ENCODE measurements around the gene SYTL2.
"Not testable (repeated sequence)": the region's sequence is repeated elsewhere in the genome, so short reads cannot be mapped to it uniquely, and the experiment has no call there.

The SYTL2 gene

DNA sequence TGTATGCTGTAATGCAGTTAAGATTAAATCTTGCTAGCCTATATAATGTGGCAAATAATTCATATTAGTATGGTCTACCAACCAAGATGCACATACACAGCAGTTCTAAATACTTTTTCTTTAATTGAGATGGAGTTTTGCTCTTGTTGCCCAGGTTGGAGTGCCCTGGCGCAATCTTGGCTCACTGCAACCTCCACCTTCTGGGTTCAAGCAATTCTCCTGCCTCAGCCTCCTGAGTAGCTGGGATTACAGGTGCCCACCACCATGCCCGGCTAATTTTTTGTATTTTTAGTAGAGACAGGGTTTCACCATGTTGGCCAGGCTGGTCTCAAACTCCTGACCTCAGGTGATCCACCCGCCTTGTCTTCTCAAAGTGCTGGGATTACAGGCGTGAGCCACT, 156.6 kb downstream of the SYTL2 start:
- not testable (repeated sequence) for H3K27me3 ChIP-seq (ENCODE audit: control insufficient read depth in 1 of 2, insufficient read depth in 2 of 2, low read length in 2 of 2); H3K27ac ChIP-seq (ENCODE audit: low read depth, low read length); H3K9ac ChIP-seq (ENCODE audit: low read length); H3K4me3 ChIP-seq (ENCODE audit: low read depth in 1 of 2, low read length in 2 of 2); H3K9me3 ChIP-seq (ENCODE audit: low read length)
- peaks cover 21% of the 10 kb centered on the region for H3K4me1 ChIP-seq (ENCODE audit: insufficient read depth, low read length)
- H3K36me3 ChIP-seq (ENCODE audit: insufficient read depth, low read length), result peaks cover 22% of the 10 kb centered on the region

DNA sequence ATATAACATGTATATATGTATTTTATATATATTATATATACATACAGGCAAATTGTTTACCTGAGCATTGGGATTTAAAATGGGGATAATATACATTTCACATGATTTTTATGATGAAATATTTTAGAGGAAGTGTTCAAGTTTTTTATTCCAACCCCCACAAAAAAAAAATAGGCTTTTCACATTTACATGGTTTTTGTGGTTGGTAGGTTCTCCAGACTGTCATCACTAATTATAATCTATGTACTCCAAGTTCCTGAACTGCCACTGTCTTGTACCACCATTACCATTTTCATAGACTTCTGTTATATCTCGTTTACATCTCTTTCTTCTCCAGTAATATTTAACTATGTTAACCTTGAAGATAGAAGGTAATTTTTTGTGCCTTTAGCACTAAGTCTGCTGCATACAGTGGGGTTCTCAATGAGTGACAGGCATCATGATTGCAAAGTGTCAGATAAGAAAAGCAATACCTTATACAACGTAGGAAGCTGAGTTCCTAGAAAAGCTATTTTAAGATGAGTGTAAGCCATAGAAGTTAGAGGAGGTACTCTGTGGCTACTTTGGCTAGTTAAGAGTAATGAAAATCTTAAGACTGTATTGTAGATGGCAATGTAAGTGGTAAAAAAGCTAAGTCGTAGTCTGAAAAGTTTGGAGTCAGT, 158.0 kb downstream of the SYTL2 start:
- peaks cover 18% of the 10 kb centered on the region for H3K4me1 ChIP-seq (ENCODE audit: insufficient read depth, low read length)
- peaks cover 22% of the 10 kb centered on the region for H3K36me3 ChIP-seq (ENCODE audit: insufficient read depth, low read length)
- no peaks in the 10 kb centered on the region for H3K27me3 ChIP-seq (ENCODE audit: control insufficient read depth in 1 of 2, insufficient read depth in 2 of 2, low read length in 2 of 2)
- no peaks in the 10 kb centered on the region for H3K9me3 ChIP-seq (ENCODE audit: low read length)
- H3K4me3 ChIP-seq (ENCODE audit: low read depth in 1 of 2, low read length in 2 of 2), result no peak overlapping the region
- no peak overlapping the region for H3K9ac ChIP-seq (ENCODE audit: low read length)
- H3K27ac ChIP-seq (ENCODE audit: low read depth, low read length), result no peak overlapping the region

DNA sequence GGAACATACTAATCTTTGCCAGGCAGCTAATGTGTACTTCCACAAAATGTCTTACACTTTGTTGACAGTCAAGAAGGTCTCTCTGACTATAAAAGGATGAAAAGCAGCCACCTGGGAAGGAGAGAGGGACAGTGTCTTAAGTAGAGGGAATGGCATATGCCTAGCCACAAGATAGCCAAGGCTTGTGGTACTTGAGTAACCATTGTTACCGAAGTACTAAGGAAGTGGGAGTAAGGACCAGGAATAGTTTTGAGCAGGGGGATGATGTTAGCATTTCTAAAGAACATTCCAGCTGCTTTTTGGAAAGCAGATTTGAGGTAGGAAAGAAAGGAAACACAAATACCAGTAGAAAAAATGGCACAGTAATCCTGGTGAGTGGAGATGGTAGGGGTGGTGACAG, 159.8 kb downstream of the SYTL2 start:
- Histone ChIP-seq H3K4me1 (ENCODE audit: insufficient read depth, low read length) (peaks cover 21% of the 10 kb centered on the region), H3K27ac (ENCODE audit: low read depth, low read length) (no peak overlapping the region), H3K9me3 (ENCODE audit: low read length) (no peaks in the 10 kb centered on the region), H3K9ac (ENCODE audit: low read length) (no peak overlapping the region), H3K36me3 (ENCODE audit: insufficient read depth, low read length) (peaks cover 15% of the 10 kb centered on the region), H3K4me3 (ENCODE audit: low read depth in 1 of 2, low read length in 2 of 2) (no peak overlapping the region), H3K27me3 (ENCODE audit: control insufficient read depth in 1 of 2, insufficient read depth in 2 of 2, low read length in 2 of 2) (no peaks in the 10 kb centered on the region)

DNA sequence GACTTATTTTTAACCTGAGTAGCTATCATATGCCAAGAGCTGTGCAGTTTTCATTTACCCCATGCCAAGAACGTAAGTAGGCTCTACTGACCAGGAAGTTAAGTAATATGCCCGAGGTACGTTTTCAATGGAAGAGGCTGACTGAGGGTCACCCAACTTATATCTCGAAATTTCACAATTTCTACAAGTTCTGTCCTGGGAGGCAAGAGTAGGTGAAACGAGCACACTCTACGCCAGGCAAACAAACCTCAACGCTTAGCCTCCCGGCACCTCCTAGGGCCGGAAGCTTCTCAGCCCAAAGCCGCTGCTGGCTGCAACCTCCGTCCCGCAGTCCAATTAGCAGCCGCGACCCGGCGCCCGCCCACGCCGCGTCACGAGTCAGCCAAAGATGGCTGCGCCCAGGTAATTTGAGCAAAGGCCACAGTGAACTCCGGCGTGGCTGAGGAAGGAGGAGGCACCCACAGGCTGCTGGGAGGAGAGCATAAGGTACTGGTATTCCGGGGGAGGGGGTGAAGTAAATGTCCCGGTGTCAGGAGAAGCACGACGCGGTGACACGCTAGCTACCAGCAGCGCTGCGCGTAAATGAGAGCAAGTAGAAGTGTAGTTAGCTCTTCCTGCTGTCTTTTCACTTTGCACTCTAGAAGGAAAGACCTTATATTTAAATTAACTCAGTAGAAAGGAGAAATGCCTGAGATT, 163.2 kb downstream of the SYTL2 start, which contains the start of gene TMEM126A:
Gene TMEM126A (plus strand): TSS at position 364 of the 696 bp plus-strand sequence. CDS start 2,289 bp downstream, outside the sequence.
- Histone ChIP-seq H3K4me1 (ENCODE audit: insufficient read depth, low read length) (peaks cover 21% of the 10 kb centered on the region), H3K36me3 (ENCODE audit: insufficient read depth, low read length) (peaks cover 7% of the 10 kb centered on the region), H3K9ac (ENCODE audit: low read length) (peak within 1 kb of the TSS; percentile 76), H3K27me3 (ENCODE audit: control insufficient read depth in 1 of 2, insufficient read depth in 2 of 2, low read length in 2 of 2) (no peaks in the 10 kb centered on the region), H3K27ac (ENCODE audit: low read depth, low read length) (peak within 1 kb of the TSS; percentile 54), H3K4me3 (ENCODE audit: low read depth in 1 of 2, low read length in 2 of 2) (peak within 1 kb of the TSS; percentile 71 to 83), H3K9me3 (ENCODE audit: low read length) (no peaks in the 10 kb centered on the region)

DNA sequence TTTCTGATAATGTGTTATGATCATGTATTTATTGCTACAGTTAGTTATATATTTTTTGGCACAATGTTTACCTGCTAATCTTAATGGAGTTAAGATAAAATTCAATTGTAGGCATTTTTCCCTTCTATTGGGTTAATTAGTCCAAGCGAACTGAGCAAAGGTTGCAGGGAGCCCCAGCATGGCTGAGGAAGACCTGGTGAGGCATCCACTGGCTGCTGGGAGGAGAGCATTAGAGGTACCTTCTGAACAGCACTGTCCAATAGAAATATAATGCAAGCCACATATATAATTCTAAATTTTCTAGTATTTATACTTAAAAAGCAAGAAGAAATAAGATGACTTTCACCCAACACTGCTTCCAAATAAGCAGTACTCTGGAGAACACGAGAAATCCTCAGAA, 163.9 kb downstream of the SYTL2 start:
- Histone ChIP-seq H3K27ac (ENCODE audit: low read depth, low read length) (peak overlapping the region; percentile 54), H3K27me3 (ENCODE audit: control insufficient read depth in 1 of 2, insufficient read depth in 2 of 2, low read length in 2 of 2) (no peaks in the 10 kb centered on the region), H3K9me3 (ENCODE audit: low read length) (no peaks in the 10 kb centered on the region), H3K36me3 (ENCODE audit: insufficient read depth, low read length) (peaks cover 7% of the 10 kb centered on the region), H3K4me1 (ENCODE audit: insufficient read depth, low read length) (peaks cover 21% of the 10 kb centered on the region), H3K4me3 (ENCODE audit: low read depth in 1 of 2, low read length in 2 of 2) (peak overlapping the region; percentile 71 to 83), H3K9ac (ENCODE audit: low read length) (peak overlapping the region; percentile 76)
